NCI-H2029 (cell line): ENCODE results near the gene PI4KB.
"Not testable (repeated sequence)": the region's sequence is repeated elsewhere in the genome, so short reads cannot be mapped to it uniquely, and the experiment has no call there.

ENCODE experiments used
- DNase-seq: peaks from one replicate; lab custom pipeline; 2025; lab: John Stamatoyannopoulos, UW

PI4KB gene

GRCh38 chr1:151327223-151327902 is at the start of gene PI4KB:
Gene PI4KB, minus strand, starts transcription at chr1:151327416. Its CDS starts 10,935 bp downstream, at chr1:151316481.
- peak; percentile 97 for DNase-seq

GRCh38 chr1:151373196-151373595 is 46.0 kb upstream of the PI4KB start:
- no peak for DNase-seq

- DNase-seq = peak; percentile 89
Measured at GRCh38 chr1:151372058-151372934, 45.1 kb upstream of the PI4KB start, which contains the start of gene SELENBP1. Gene SELENBP1, minus strand, starts transcription at chr1:151372705. Its CDS starts 64 bp downstream, at chr1:151372641.

- peak; percentile 80 for DNase-seq
Measured at GRCh38 chr1:151371370-151372057, 44.3 kb upstream of the PI4KB start.

GRCh38 chr1:151370211-151370911 is 43.1 kb upstream of the PI4KB start:
- no peak for DNase-seq

- no peak for DNase-seq
Measured at GRCh38 chr1:151369621-151370048, 42.4 kb upstream of the PI4KB start.

GRCh38 chr1:151369302-151369610 is 42.0 kb upstream of the PI4KB start:
- DNase-seq = no peak

GRCh38 chr1:151368393-151369301 is 41.4 kb upstream of the PI4KB start:
- peak; percentile 83 for DNase-seq

GRCh38 chr1:151367658-151368392 is 40.6 kb upstream of the PI4KB start:
- no peak for DNase-seq

GRCh38 chr1:151364996-151365395 is 37.8 kb upstream of the PI4KB start:
- DNase-seq = no peak

- DNase-seq = no peak
Measured at GRCh38 chr1:151362308-151363155, 35.3 kb upstream of the PI4KB start.

- DNase-seq = no peak
Measured at GRCh38 chr1:151361883-151362282, 34.7 kb upstream of the PI4KB start.

- DNase-seq = no peak
Measured at GRCh38 chr1:151356696-151357095, 29.5 kb upstream of the PI4KB start.

GRCh38 chr1:151352021-151352718 is 25.0 kb upstream of the PI4KB start:
- DNase-seq = peak; percentile 51

- not testable (repeated sequence) for DNase-seq
Measured at GRCh38 chr1:151350323-151350722, 23.1 kb upstream of the PI4KB start.

- no peak for DNase-seq
Measured at GRCh38 chr1:151347523-151348246, 20.5 kb upstream of the PI4KB start.

GRCh38 chr1:151346769-151347522 is 19.7 kb upstream of the PI4KB start, which contains the start of gene RFX5:
Gene RFX5, minus strand, starts transcription at chr1:151347252. Its CDS starts 932 bp downstream, at chr1:151346320.
- DNase-seq = peak; percentile 93
